Measurements from ENCODE around the gene KAT8. TPM values are rescaled to one million over a fixed set of nuclear protein-coding genes. Genes with fewer than 3 reads are reported as not detected.

The KAT8 gene
- total and polyA plus RNA-seq, 2 of the 4 experiments (the other 2 are of a cell fraction), result 19.4 to 27.4 TPM

- no peak overlapping the region for H2BK15ac ChIP-seq (ENCODE audit: low read depth, low read length)
- no peak overlapping the region for H3K9ac ChIP-seq (ENCODE audit: low read depth, low read length)
- H3K23ac ChIP-seq (ENCODE audit: low read depth, low read length), result no peak overlapping the region
- no peak overlapping the region for H2AK9ac ChIP-seq (replicated peaks; ENCODE audit: low read depth, low read length, poor library complexity)
- H2AFZ ChIP-seq (replicated peaks; ENCODE audit: low read length, poor library complexity), result no peak overlapping the region
- H3K14ac ChIP-seq (replicated peaks; ENCODE audit: low read depth, low read length), result no peak overlapping the region
- no peak overlapping the region for H4K5ac ChIP-seq (ENCODE audit: low read depth, low read length)
- intact Hi-C loops (cut with micrococcal nuclease) (no loop called here), in situ Hi-C loops (cut with MboI; ENCODE audit: low sequenced_read_pairs) (no loop called here), dilution Hi-C loops (cut with HindIII; ENCODE audit: low sequenced_read_pairs, unreplicated experiment) (no loop called here)
- no peaks in the 10 kb centered on the region for H3K9me3 ChIP-seq (ENCODE audit: control insufficient read depth, insufficient read depth, low read length)
- DNase-seq, result no peak
- 0 out of 2 replicates have a peak, but pooled peaks cover 3% of the 10 kb centered on the region for H3K4me1 ChIP-seq (ENCODE audit: control insufficient read depth, insufficient read depth, low read length)
- ChIA-PET POLR2A (ENCODE audit: unreplicated experiment) (no interaction called here), CTCF (no interaction called here)
- no peak overlapping the region for H3K56ac ChIP-seq (ENCODE audit: extremely low read depth, insufficient read depth, low read length)
- no peak overlapping the region for H3K27ac ChIP-seq (ENCODE audit: insufficient read depth, low read length)
- WGBS, 2 experiments (ENCODE audit: extremely low coverage in 2 of 2, insufficient read length in 1 of 2), result no CpG with 5 or more reads among the region's 6 CpGs
- no peaks in the 10 kb centered on the region for H4K20me1 ChIP-seq (ENCODE audit: insufficient read depth, low read length)
- peaks cover 3% of the 10 kb centered on the region for H3K9me1 ChIP-seq (ENCODE audit: insufficient read depth, low read length)
- TF ChIP-seq NFE2L2 (IDR thresholded peaks at IDR 0.05; ENCODE audit: low read depth, low read length) (no peak), POLR2A (IDR thresholded peaks at IDR 0.05; ENCODE audit: low read depth, low read length) (no peak), MAZ (IDR thresholded peaks at IDR 0.05; ENCODE audit: borderline replicate concordance, low read depth, low read length) (no peak), CHD1 (IDR thresholded peaks at IDR 0.05; ENCODE audit: low read depth, low read length) (no peak), MAFK (IDR thresholded peaks at IDR 0.05; ENCODE audit: low read depth, low read length) (no peak)
- no peaks in the 10 kb centered on the region; the same call in 1 of the 2 replicates for H3K27me3 ChIP-seq (ENCODE audit: control insufficient read depth, insufficient read depth, low read length)
- no peak overlapping the region for H3K4me3 ChIP-seq (ENCODE audit: insufficient read depth, low read depth, low read length)
- H4K91ac ChIP-seq (ENCODE audit: insufficient read depth, low read depth, low read length), result no peak overlapping the region
- no peak for ATAC-seq (ENCODE audit: low read depth)
- no peak overlapping the region for H2AK5ac ChIP-seq (ENCODE audit: low read depth, low read length)
- H3K4ac ChIP-seq (ENCODE audit: low read depth, low read length), result no peak overlapping the region
- H3K18ac ChIP-seq (ENCODE audit: low read depth, low read length), result no peak overlapping the region
- H3K4me2 ChIP-seq (ENCODE audit: low read depth, low read length), result no peak overlapping the region
- no peak overlapping the region for H2BK20ac ChIP-seq (ENCODE audit: low read depth, low read length)
- H3K79me1 ChIP-seq (ENCODE audit: low read depth in 1 of 2, low read length in 2 of 2), result no peaks in the 10 kb centered on the region
- BruUV-seq (replicated peaks), result no TSS peak
- no peak overlapping the region for H4K8ac ChIP-seq (ENCODE audit: low read depth in 2 of 2, low read length in 2 of 2)
- peaks cover 36% of the 10 kb centered on the region for H3K36me3 ChIP-seq (ENCODE audit: control insufficient read depth, insufficient read depth, low read length)
- H2BK5ac ChIP-seq (ENCODE audit: low read depth, low read length, poor library complexity, severe bottlenecking), result no peak overlapping the region
- no peak overlapping the region for H2BK120ac ChIP-seq (ENCODE audit: low read depth, low read length)
Observed at GRCh38 chr16:31130899-31131298, 13.4 kb downstream of the KAT8 start.
